GM20000 (cell line): Measurements from ENCODE around the gene SLK.

Source experiments
- DNase-seq: peaks from one replicate; pipeline ENCODE4 v3.0.0; 2012; ENCODE audit warnings: low spot score
- CTCF ChIP-seq: IDR thresholded peaks from 2 replicates; pipeline ENCODE4 v1.5.1; 2012; ENCODE audit warnings: mild to moderate bottlenecking, control low read depth; ENCODE audit errors: extremely low read depth, missing control alignments

The SLK gene

GRCh38 chr10:104032144-104032775 is 65.3 kb downstream of the SLK start:
- DNase-seq, result no peak

GRCh38 chr10:104033401-104033930 is 66.5 kb downstream of the SLK start:
- TF ChIP-seq CTCF, result no peak
- DNase-seq, result no peak

More at GRCh38 chr10:104032144-104032775, 65.3 kb downstream of the SLK start:
- no peak for TF ChIP-seq CTCF

- no peak for TF ChIP-seq CTCF
- DNase-seq, result no peak
Measured at GRCh38 chr10:104033966-104034365, 67.0 kb downstream of the SLK start.

- no peak for DNase-seq
- no peak for TF ChIP-seq CTCF
Measured at GRCh38 chr10:104034401-104035193, 67.7 kb downstream of the SLK start.

GRCh38 chr10:104035194-104036068 is 68.5 kb downstream of the SLK start:
- DNase-seq, result no peak

GRCh38 chr10:104036069-104036384 is 69.1 kb downstream of the SLK start:
- no peak for TF ChIP-seq CTCF
- DNase-seq, result no peak

More at GRCh38 chr10:104035194-104036068, 68.5 kb downstream of the SLK start:
- TF ChIP-seq CTCF, result no peak
